ENCODE data around the gene TNRC6C.

The TNRC6C gene

GRCh38 chr17:78013683-78014467 lies 55.4 kb downstream of the TNRC6C start:
- DNase-seq (ENCODE audit: low read depth), result peak; percentile 77

GRCh38 chr17:78014646-78015045 lies 56.1 kb downstream of the TNRC6C start:
- no peak for DNase-seq (ENCODE audit: low read depth)

DNA sequence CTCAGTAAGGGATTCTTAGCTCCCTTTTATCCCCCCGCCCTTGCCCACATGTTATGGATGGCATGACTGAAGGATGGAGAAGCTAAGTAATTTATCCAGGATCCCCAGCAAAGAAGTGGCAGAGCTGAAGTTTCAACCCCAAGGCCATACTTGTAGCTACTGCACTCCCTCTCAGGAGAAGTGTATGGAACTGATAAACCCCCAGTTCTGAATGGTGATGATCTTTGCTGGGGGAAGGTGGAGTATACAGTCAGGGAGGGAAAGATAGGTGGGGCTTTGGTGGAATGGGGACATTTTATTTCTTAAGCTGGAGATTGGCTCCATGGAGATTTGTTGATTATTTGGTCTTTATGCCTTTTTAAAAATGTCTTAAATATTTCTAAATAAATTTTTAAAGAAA lies 58.3 kb downstream of the TNRC6C start:
- DNase-seq (ENCODE audit: low read depth), result no peak

DNA sequence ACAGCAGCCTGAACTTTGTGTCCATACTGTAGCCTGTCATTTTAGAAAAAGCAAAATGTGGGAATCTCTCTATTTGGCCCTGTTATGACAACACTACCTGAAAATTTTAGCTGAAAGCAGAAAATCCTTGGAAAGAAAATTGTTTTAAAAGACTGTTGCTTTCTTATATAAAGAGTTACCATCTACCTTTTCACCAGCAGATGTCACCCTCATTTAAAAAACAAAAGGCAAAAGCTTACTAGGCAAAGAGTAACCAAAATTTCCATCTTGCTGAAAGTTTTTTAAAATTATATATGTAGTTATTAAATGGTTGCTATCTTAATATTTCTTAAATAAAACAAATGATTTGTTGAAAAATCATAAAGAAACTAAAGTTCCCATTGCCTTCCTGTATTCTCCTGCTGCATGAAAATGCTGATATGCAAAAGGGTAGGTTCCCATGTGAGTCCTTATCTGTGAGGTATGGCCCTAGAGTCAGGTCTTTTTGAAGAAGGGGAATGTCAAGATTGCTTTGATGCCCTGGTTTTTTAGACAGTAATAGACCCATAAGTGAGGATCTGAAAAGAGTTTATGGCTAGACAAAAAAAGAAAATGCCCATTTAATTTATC lies 61.0 kb downstream of the TNRC6C start:
- peak; percentile 41 for DNase-seq (ENCODE audit: low read depth)

- no peak for DNase-seq (ENCODE audit: low read depth)
These were observed 61.6 kb downstream of the TNRC6C start for GRCh38 chr17:78019976-78020716.

GRCh38 chr17:78020717-78021108 lies 62.2 kb downstream of the TNRC6C start:
- DNase-seq (ENCODE audit: low read depth), result peak; percentile 60

DNA sequence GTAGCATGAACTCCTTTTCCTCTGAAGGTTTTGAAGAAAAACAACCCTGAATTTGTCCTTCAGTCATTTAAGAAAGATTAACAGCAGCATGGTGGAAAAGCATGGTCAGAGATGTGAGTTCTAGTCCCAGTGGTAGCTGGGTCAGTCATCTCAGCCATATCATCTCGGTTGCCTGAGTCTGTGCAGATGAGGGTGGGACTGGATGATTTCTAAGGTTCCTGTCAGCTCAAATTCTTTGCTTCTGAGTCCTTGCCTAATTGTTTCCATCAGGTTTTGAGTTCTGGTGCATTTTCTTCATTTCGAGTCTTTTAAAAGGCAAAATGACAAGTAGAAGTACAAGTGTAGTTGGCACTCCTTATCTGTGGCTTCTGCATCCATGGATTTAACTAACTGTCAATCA lies 63.9 kb downstream of the TNRC6C start:
- DNase-seq (ENCODE audit: low read depth), result peak; percentile 44

GRCh38 chr17:78023042-78023441 lies 64.5 kb downstream of the TNRC6C start:
- no peak for DNase-seq (ENCODE audit: low read depth)

DNA sequence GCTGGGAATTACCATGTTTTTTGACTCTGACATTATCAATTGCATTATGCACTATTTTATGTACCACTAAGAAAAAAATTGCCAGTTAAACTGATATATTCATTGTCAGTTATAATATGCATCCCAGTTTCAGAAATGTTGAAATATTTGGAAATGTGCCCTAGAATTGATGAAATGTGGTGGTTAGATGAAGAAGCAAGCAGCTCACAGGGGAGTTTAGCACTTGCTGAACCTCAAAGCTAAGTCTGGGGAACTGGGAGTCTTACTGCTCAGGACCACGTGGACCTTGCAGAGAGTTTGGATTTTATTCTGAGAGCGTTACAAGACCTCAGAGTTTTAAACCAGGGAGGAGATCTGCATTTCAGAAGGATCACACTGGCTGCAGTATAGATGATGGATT lies 67.9 kb downstream of the TNRC6C start:
- peak; percentile 52 for DNase-seq (ENCODE audit: low read depth)

GRCh38 chr17:78027121-78027520 lies 68.6 kb downstream of the TNRC6C start:
- no peak for DNase-seq (ENCODE audit: low read depth)

- DNase-seq (ENCODE audit: low read depth), result no peak
These were observed 71.2 kb downstream of the TNRC6C start for GRCh38 chr17:78029697-78030096.

DNA sequence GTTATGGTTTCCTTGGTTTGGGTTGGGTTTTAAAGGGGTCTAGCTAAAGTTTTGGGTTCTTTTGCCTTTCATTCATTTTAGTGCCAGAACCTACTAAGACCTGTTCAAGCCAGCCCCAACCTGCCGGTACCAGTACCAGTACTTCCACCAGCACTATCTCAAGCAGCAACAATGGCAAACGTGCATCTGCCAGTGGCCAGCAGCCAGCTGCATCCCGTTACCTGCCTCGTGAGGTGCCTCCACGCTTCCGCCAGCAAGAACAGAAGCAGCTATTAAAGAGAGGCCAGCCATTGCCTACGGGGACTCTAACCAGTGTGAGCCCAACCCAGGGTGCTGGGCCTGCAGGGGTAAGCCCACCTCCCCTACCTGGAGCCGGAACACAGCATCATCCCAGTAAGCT lies 72.9 kb downstream of the TNRC6C start:
- no peak for DNase-seq (ENCODE audit: low read depth)

DNA sequence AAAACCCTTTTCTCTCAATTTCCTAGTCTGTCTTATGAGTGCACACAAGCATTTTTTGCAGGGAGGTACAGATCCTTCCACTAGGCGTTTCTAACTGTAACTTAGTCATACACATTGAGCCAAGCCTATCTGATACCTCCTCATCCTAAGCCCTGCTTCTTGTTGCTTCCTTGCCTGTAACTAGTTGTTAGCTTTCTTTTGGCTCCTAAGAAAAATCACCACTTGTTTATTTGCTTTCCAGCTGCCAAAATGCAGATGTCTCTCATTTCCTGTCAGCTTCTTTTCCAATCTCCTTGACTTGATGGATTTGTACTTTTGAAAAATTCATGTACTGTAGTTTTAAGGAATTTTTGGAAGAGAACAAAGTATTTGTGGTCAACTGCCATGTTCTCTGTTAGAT lies 73.7 kb downstream of the TNRC6C start:
- DNase-seq (ENCODE audit: low read depth), result peak; percentile 87

- DNase-seq (ENCODE audit: low read depth), result no peak
These were observed 76.1 kb downstream of the TNRC6C start for GRCh38 chr17:78034429-78035091.

DNA sequence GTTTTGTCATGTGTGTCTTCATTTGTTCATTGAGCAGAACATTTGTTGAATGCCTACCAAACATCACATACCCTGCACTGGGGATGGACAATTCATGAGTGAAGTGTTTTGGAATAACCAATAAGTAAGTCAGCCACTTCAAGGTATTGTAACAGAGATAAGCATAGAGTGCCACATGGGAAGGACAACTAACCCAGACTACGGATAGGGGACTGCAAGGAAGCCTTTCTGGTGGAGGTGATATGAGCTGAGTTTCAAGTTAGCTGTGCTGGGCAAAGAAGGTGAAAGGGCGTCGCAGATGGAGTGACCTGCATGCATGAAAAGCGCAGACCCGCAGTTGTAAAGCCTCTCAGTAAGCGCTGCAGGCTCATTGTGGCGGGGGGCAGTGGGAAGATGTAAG lies 78.8 kb downstream of the TNRC6C start:
- no peak for DNase-seq (ENCODE audit: low read depth)

DNA sequence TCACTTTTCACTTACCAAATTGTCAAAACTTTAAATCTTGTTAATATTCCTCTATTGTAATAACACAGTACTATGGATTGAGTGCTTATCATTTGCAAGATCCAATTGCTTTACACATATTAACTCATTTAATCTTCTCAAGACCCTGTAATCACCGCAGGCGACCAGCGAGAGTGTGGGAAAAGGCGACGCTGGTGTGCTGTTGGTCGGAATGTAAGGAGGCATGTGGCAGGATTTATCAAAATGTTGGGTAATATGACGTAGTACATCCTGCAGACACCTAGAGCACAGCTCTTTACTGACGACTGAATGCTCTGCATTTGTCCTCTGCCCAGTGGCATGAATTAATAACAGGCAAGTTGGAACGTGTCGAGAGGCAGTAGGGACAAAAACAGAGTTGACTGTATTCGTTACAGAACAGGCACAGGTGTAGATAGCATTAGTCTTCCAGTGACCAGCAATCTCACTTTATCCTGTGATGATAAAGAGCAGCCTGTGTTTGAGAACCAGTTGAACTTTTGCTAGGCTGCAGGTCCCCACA lies 80.3 kb downstream of the TNRC6C start:
- no peak for DNase-seq (ENCODE audit: low read depth)

GRCh38 chr17:78039581-78039980 lies 81.1 kb downstream of the TNRC6C start:
- no peak for DNase-seq (ENCODE audit: low read depth)

- DNase-seq (ENCODE audit: low read depth), result peak; percentile 74
These were observed 82.2 kb downstream of the TNRC6C start for GRCh38 chr17:78040440-78041385.

- DNase-seq (ENCODE audit: low read depth), result peak; percentile 27
These were observed 83.1 kb downstream of the TNRC6C start for GRCh38 chr17:78041386-78042179.

DNA sequence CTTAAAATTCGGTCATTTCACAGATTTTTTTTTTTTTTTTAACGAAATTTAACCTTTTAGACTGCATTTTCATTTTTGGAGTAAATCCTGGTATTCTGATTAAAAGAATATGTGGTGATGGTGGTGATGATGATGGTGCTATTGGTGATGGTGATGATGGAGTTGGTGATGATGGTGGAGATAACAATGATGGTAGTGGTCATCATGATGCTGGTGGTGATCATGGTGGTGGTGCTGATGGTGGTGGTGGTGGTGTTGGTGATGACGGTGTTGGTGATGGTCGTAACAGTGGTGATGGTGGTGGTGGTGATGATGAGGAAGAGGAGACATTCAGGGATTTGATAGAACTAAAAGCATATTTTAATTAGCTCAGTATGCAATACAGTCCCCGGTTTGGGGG lies 84.0 kb downstream of the TNRC6C start:
- DNase-seq (ENCODE audit: low read depth), result no peak
